ENCODE data around the gene DHX15.

DNA sequence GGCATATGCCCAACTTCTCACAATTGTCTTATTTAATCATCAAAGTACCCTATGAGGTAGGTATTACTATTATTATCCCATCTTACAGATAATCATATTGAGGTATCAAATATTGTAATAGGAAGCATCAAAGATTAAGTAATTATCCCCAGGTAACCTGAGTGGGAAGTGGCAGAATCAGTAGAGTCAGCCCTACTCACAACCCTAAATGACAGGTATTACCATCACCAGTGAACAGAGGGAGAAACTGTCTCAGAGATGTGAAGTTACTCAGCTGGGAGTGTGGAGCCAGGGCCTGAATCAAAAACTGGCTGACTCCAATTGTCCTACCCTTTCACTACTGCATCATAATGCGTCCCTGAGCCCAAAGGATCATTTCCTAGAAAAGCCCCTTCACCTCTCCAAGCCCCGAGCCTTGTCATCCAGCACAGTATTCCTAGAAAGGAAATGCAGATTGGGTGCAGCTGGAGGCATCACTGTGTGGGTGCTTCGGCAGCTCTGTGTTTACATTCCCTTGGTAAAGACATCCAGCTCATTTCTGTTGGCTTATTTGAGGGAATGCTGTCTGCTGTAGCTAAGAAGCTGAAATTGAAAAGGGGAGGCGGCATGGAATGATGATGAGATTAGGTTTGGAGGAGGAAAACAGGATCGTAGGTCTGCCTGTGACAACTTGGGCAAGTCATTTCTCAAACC lies 72.8 kb downstream of the DHX15 start:
- no peak for TF ChIP-seq POLR2A (IDR thresholded peaks at IDR 0.05)
- TF ChIP-seq, protein P1, sequence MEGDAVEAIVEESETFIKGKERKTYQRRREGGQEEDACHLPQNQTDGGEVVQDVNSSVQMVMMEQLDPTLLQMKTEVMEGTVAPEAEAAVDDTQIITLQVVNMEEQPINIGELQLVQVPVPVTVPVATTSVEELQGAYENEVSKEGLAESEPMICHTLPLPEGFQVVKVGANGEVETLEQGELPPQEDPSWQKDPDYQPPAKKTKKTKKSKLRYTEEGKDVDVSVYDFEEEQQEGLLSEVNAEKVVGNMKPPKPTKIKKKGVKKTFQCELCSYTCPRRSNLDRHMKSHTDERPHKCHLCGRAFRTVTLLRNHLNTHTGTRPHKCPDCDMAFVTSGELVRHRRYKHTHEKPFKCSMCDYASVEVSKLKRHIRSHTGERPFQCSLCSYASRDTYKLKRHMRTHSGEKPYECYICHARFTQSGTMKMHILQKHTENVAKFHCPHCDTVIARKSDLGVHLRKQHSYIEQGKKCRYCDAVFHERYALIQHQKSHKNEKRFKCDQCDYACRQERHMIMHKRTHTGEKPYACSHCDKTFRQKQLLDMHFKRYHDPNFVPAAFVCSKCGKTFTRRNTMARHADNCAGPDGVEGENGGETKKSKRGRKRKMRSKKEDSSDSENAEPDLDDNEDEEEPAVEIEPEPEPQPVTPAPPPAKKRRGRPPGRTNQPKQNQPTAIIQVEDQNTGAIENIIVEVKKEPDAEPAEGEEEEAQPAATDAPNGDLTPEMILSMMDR (IDR thresholded peaks at IDR 0.05): no peak
